Sigmoid colon (tissue), 7 donors: ENCODE measurements around the gene BRAF. TPM values are rescaled to one million over a fixed set of nuclear protein-coding genes. Genes with fewer than 3 reads are reported as not detected.

Source experiments
- DNase-seq: peaks from one replicate; pipeline ENCODE4 v3.0.0-alpha.2; 2019
- H3K27ac ChIP-seq, 4 donors: fragments of 200-600 bp; sonication (generic); one replicate each; pipeline ENCODE4 v1.5.1; 2016 to 2019; ENCODE audit warnings: mild to moderate bottlenecking in 1 of 4
- H3K27me3 ChIP-seq, 3 donors: fragments of 200-600 bp; sonication (generic); one replicate each; pipeline ENCODE4 v1.5.1; 2019; ENCODE audit warnings: mild to moderate bottlenecking in 1 of 3
- H3K36me3 ChIP-seq, 4 donors: fragments of 200-600 bp; sonication (generic); one replicate each; pipeline ENCODE4 v1.5.1; 2016 to 2019
- H3K4me1 ChIP-seq, 4 donors: fragments of 200-600 bp; sonication (generic); one replicate each; pipeline ENCODE4 v1.5.1; 2017 to 2019
- H3K4me3 ChIP-seq, 4 donors: fragments of 200-600 bp; sonication (generic); one replicate each; pipeline ENCODE4 v1.5.1; 2017 to 2019; ENCODE audit warnings: mild to moderate bottlenecking in 2 of 4, moderate library complexity in 1 of 4
- H3K9me3 ChIP-seq, 4 donors: fragments of 200-600 bp in 3 of 4; sonication (generic) in 3 of 4; one replicate each; pipeline versions ENCODE4 v1.5.1 to v1.6.1; 2013 to 2019
- CTCF ChIP-seq, 4 experiments: fragments of 450-650 bp in 3 of 4; fragments of 200-600 bp in 1 of 4; IDR thresholded peaks; one replicate each; pipeline ENCODE4 v1.5.1; 2016 to 2019; ENCODE audit warnings: antibody characterized with exemption in 4 of 4, mild to moderate bottlenecking in 3 of 4, moderate library complexity in 2 of 4
- EP300 ChIP-seq, 4 donors: sonication (generic); formaldehyde crosslinking; IDR thresholded peaks; one replicate each; pipeline ENCODE4 v1.6.1; 2017; ENCODE audit warnings: antibody characterized with exemption in 4 of 4
- POLR2A ChIP-seq, 2 donors: fragments of 450-650 bp; IDR thresholded peaks; one replicate each; pipeline ENCODE4 v1.6.1; 2016; ENCODE audit warnings: antibody characterized with exemption in 2 of 2, mild to moderate bottlenecking in 2 of 2, moderate library complexity in 2 of 2
- POLR2AphosphoS5 ChIP-seq, 4 donors: sonication (generic); formaldehyde crosslinking; IDR thresholded peaks; one replicate each; pipeline ENCODE4 v1.6.1; 2017; ENCODE audit warnings: antibody characterized with exemption in 4 of 4
- WGBS, 2 donors: extraction: QIAGEN DNeasy Blood & Tissue Kit; methylation state at CpG; one replicate each; pipeline ENCODE4 v1.1.7; 2013; 5-methylcytosine and 5-hydroxymethylcytosine counted together
- intact Hi-C: fragments of 100-400 bp; cut with DNase I; formaldehyde crosslinking; loops from one replicate; pipeline ENCODE4 v1.15.1; 2023
- polyA plus RNA-seq, 3 donors: library from polyadenylated mRNA; stranded (reverse); fragments of 200-250 nt; gene quantifications; one replicate each; pipeline ENCODE4 v1.2.3, GENCODE V29; 2013
- total RNA-seq, 4 donors: library from RNA; depleted of rRNA; stranded (reverse); fragments of >200 nt; gene quantifications; one replicate each; pipeline ENCODE4 v1.1.0, GENCODE V29; 2016
- donor health status: healthy with polysubstance abuse.
- donor health status: Bipolar disorder and iron deficiency.
- donor health status: healthy.

Gene BRAF
- total and polyA plus RNA-seq, 7 donors, result 4.8 to 64.8 (median 43.1) TPM

GRCh38 chr7:140911746-140912145 is 13.0 kb downstream of the BRAF start:
- no peak for DNase-seq
- intact Hi-C loops, result no loop called here
- Histone ChIP-seq H3K9me3 (no peaks in the 10 kb centered on the region), H3K4me1 (peaks cover 0 to 37% (median 13%) of the 10 kb centered on the region in 4 donors), H3K36me3 (no peaks in the 10 kb centered on the region), H3K27ac (no peak overlapping the region), H3K27me3 (no peaks in the 10 kb centered on the region), H3K4me3 (no peak overlapping the region)
- 46 to 87% methylated on average over 1 of the region's 1 CpG for whole genome bisulfite sequencing, 2 donors
- TF ChIP-seq CTCF (IDR thresholded peaks at IDR 0.05), result no peak
- no peak for TF ChIP-seq POLR2A (IDR thresholded peaks at IDR 0.05)
- TF ChIP-seq POLR2AphosphoS5 (IDR thresholded peaks at IDR 0.05), result no peak
- no peak for TF ChIP-seq EP300 (IDR thresholded peaks at IDR 0.05)

DNA sequence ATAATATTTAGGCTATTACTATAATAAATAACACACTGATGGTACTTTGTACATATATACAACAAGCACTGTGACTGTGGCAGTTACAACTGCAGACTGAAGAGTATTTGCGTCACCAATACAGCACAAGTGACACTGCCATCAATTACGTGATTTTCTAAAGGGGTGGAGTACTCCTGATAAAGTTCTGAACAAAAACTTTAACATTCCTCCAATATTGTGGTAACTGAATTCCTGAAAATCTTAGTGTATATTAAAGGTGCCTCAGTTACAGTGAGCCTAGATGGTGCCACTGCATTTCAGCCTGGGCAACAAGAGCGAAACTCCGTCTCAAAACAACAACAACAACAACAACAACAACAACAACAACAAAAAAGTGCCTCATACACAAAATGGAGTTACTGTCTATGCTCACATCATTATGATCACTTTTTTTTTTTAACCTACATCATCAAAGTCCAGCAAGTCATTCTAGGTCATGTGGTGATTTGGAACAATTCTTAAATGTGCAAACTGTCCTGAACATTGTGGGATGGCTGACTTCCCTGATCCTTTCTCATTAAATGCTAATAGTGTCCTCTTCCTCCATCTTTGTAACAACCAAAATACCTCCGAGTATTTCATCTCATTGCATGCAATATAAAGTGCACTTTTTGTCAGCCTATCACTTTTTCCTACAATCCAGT is 15.1 kb downstream of the BRAF start:
- DNase-seq, result no peak
- TF ChIP-seq CTCF (IDR thresholded peaks at IDR 0.05) (no peak), EP300 (IDR thresholded peaks at IDR 0.05) (no peak), POLR2AphosphoS5 (IDR thresholded peaks at IDR 0.05) (no peak), POLR2A (IDR thresholded peaks at IDR 0.05) (no peak)
- 93 to 95% methylated on average over 5 of the region's 5 CpGs for WGBS, 2 donors
- Histone ChIP-seq H3K4me1 (peaks cover 0 to 37% (median 13%) of the 10 kb centered on the region in 4 donors), H3K36me3 (no peaks in the 10 kb centered on the region), H3K27me3 (no peaks in the 10 kb centered on the region), H3K9me3 (no peaks in the 10 kb centered on the region), H3K4me3 (no peak overlapping the region), H3K27ac (no peak overlapping the region)
- intact Hi-C loops, result no loop called here

DNA sequence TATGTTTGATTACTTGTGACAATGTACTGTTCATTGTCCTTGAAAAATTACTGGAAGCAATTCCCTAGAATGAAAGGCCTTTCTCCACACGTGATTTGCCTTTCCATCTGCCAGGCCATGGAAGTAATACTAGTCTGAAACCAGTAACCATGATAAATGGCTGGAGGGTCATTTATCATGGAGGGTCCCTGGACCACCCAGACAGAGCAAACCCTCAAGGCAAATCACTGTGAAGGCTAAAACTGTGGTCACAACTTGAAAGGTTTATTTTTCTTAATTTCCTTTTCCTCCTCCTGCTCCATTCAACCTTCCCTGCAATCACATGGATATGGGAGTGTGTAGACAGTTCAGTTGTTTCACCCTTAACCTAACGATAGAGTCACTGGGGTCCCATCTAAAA is 16.4 kb downstream of the BRAF start:
- Histone ChIP-seq H3K4me1 (peaks cover 0 to 25% (median 13%) of the 10 kb centered on the region in 4 donors), H3K9me3 (no peaks in the 10 kb centered on the region), H3K4me3 (no peak overlapping the region), H3K27ac (no peak overlapping the region), H3K27me3 (no peaks in the 10 kb centered on the region), H3K36me3 (no peaks in the 10 kb centered on the region)
- TF ChIP-seq CTCF (IDR thresholded peaks at IDR 0.05) (no peak), POLR2A (IDR thresholded peaks at IDR 0.05) (no peak), POLR2AphosphoS5 (IDR thresholded peaks at IDR 0.05) (no peak), EP300 (IDR thresholded peaks at IDR 0.05) (no peak)
- WGBS, 2 donors, result 81 to 89% methylated on average over 2 of the region's 2 CpGs
- intact Hi-C loops, result no loop called here
- no peak for DNase-seq

- no peak overlapping the region for H3K4me3 ChIP-seq
- TF ChIP-seq POLR2A (IDR thresholded peaks at IDR 0.05) (no peak), CTCF (IDR thresholded peaks at IDR 0.05) (no peak), POLR2AphosphoS5 (IDR thresholded peaks at IDR 0.05) (no peak), EP300 (IDR thresholded peaks at IDR 0.05) (no peak)
- H3K36me3 ChIP-seq, result no peaks in the 10 kb centered on the region
- peaks cover 0 to 15% (median 0%) of the 10 kb centered on the region in 4 donors for H3K4me1 ChIP-seq
- 90 to 96% methylated on average over 4 of the region's 4 CpGs for WGBS, 2 donors
- H3K9me3 ChIP-seq, result no peaks in the 10 kb centered on the region
- no peak overlapping the region for H3K27ac ChIP-seq
- no peaks in the 10 kb centered on the region for H3K27me3 ChIP-seq
- DNase-seq, result no peak
- intact Hi-C loops, result no loop called here
Observed at GRCh38 chr7:140903741-140904480, 20.8 kb downstream of the BRAF start.
